ENCODE results near the gene EIF4G1. TPM values are rescaled to one million over a fixed set of nuclear protein-coding genes. Genes with fewer than 3 reads are reported as not detected.

The EIF4G1 gene
- polyA plus RNA-seq, 1 donor from 2014 or later = 66.9 TPM

GRCh38 chr3:184351511-184352148 lies 37.2 kb downstream of the EIF4G1 start:
- no peak overlapping the region for H3K9ac ChIP-seq (ENCODE audit: low read length)

GRCh38 chr3:184352149-184352785 lies 37.9 kb downstream of the EIF4G1 start:
- Histone ChIP-seq H2AFZ (ENCODE audit: low read depth, low read length) (no peak overlapping the region), H3K9me2 (ENCODE audit: insufficient read depth, low read length) (no peaks in the 10 kb centered on the region), H3K4me2 (ENCODE audit: low read length) (no peak overlapping the region), H3K9me3 (ENCODE audit: low read length) (no peaks in the 10 kb centered on the region), H3K9ac (ENCODE audit: low read length) (no peak overlapping the region), H3K27me3 (ENCODE audit: insufficient read depth, low read depth, low read length) (no peaks in the 10 kb centered on the region), H3K36me3 (ENCODE audit: insufficient read depth, low read length) (no peaks in the 10 kb centered on the region), H3K79me2 (replicated peaks; ENCODE audit: insufficient read depth, low read length) (no peaks in the 10 kb centered on the region), H3K4me3 (ENCODE audit: low read length) (no peak overlapping the region), H3F3A (ENCODE audit: insufficient read depth, low read length, poor library complexity, severe bottlenecking) (no peaks in the 10 kb centered on the region), H3K27ac (ENCODE audit: low read length) (no peak overlapping the region), H4K20me1 (ENCODE audit: insufficient read depth) (no peaks in the 10 kb centered on the region)
- no peak for TF ChIP-seq TAF1 (IDR thresholded peaks at IDR 0.05; ENCODE audit: low read depth)
- TF ChIP-seq EZH2 (IDR thresholded peaks at IDR 0.05; ENCODE audit: borderline replicate concordance, insufficient read depth, low read length, poor library complexity, severe bottlenecking) = no peak
- no peak for TF ChIP-seq EP300 (conservative IDR thresholded peaks at IDR 0.05; ENCODE audit: poor library complexity, severe bottlenecking)
- no peak for TF ChIP-seq MXI1 (conservative IDR thresholded peaks at IDR 0.05; ENCODE audit: poor library complexity, severe bottlenecking)
- no peak for TF ChIP-seq RAD21 (conservative IDR thresholded peaks at IDR 0.05)
- TF ChIP-seq POLR2AphosphoS5 (IDR thresholded peaks at IDR 0.05) = no peak
- TF ChIP-seq REST (IDR thresholded peaks at IDR 0.05; ENCODE audit: borderline replicate concordance) = no peak
- no peak for TF ChIP-seq CTCF (IDR thresholded peaks at IDR 0.05; ENCODE audit: poor library complexity, severe bottlenecking)
- no peak for TF ChIP-seq SMC3 (conservative IDR thresholded peaks at IDR 0.05; ENCODE audit: poor library complexity)

More at GRCh38 chr3:184351511-184352148, 37.2 kb downstream of the EIF4G1 start:
- Histone ChIP-seq H3F3A (ENCODE audit: insufficient read depth, low read length, poor library complexity, severe bottlenecking) (no peaks in the 10 kb centered on the region), H3K4me3 (ENCODE audit: low read length) (no peak overlapping the region), H3K27me3 (ENCODE audit: insufficient read depth, low read depth, low read length) (no peaks in the 10 kb centered on the region), H3K4me2 (ENCODE audit: low read length) (no peak overlapping the region), H4K20me1 (ENCODE audit: insufficient read depth) (no peaks in the 10 kb centered on the region), H2AFZ (ENCODE audit: low read depth, low read length) (no peak overlapping the region), H3K9me3 (ENCODE audit: low read length) (no peaks in the 10 kb centered on the region), H3K79me2 (replicated peaks; ENCODE audit: insufficient read depth, low read length) (no peaks in the 10 kb centered on the region), H3K27ac (ENCODE audit: low read length) (no peak overlapping the region), H3K36me3 (ENCODE audit: insufficient read depth, low read length) (no peaks in the 10 kb centered on the region), H3K9me2 (ENCODE audit: insufficient read depth, low read length) (no peaks in the 10 kb centered on the region)
- TF ChIP-seq EZH2 (IDR thresholded peaks at IDR 0.05; ENCODE audit: borderline replicate concordance, insufficient read depth, low read length, poor library complexity, severe bottlenecking) (no peak), REST (IDR thresholded peaks at IDR 0.05; ENCODE audit: borderline replicate concordance) (no peak), POLR2AphosphoS5 (IDR thresholded peaks at IDR 0.05) (peak; percentile 13)

Data from neural cell (in vitro differentiated cells).